ENCODE measurements around the gene WDR1. TPM values are rescaled to one million over a fixed set of nuclear protein-coding genes. Genes with fewer than 3 reads are reported as not detected.

Gene WDR1
- polyA plus RNA-seq, 1 of the 3 experiments (the other 2 are of a cell fraction): 310 TPM

GRCh38 chr4:10083331-10083771 lies 33.2 kb downstream of the WDR1 start:
- peaks cover 53% of the 10 kb centered on the region for H3K79me2 ChIP-seq (ENCODE audit: insufficient read depth)
- no peak overlapping the region for H3K27ac ChIP-seq (ENCODE audit: low read depth in 2 of 2, low read length in 1 of 2)
- 96% methylated on average over 7 of the region's 12 CpGs for WGBS (ENCODE audit: low lambda C conversion rate)
- no peaks in the 10 kb centered on the region for H3K9me3 ChIP-seq
- TF ChIP-seq USF2 (IDR thresholded peaks at IDR 0.05; ENCODE audit: borderline replicate concordance, low read depth, low read length) (no peak), TCF12 (IDR thresholded peaks at IDR 0.05) (no peak), MEF2A (IDR thresholded peaks at IDR 0.05; ENCODE audit: borderline replicate concordance, low read depth) (no peak), JUND (IDR thresholded peaks at IDR 0.05) (no peak), EP300 (IDR thresholded peaks at IDR 0.05; ENCODE audit: borderline replicate concordance in 1 of 2, low read depth in 1 of 2, low read length in 1 of 2) (no peak), RAD21 (IDR thresholded peaks at IDR 0.05; ENCODE audit: low read length) (no peak), NFIC (IDR thresholded peaks at IDR 0.05; ENCODE audit: borderline replicate concordance) (no peak), CTCF (IDR thresholded peaks at IDR 0.05) (no peak), CHD2 (IDR thresholded peaks at IDR 0.05; ENCODE audit: low read length, partially characterized antibody) (no peak), GATA2 (CRISPR knock-in tag; IDR thresholded peaks at IDR 0.05) (no peak)
- H3F3A ChIP-seq (replicated peaks; ENCODE audit: insufficient read depth): peaks cover 4% of the 10 kb centered on the region
- no peaks in the 10 kb centered on the region for H3K27me3 ChIP-seq (ENCODE audit: insufficient read depth)
- peaks cover 0 to 32% of the 10 kb centered on the region in 2 experiments; a peak in 2 of 4 replicates for H3K4me1 ChIP-seq (ENCODE audit: control insufficient read depth in 1 of 2, insufficient read depth in 2 of 2, low read depth in 1 of 2, low read length in 1 of 2)
- H3K4me2 ChIP-seq: no peak overlapping the region
- H4K20me1 ChIP-seq (ENCODE audit: insufficient read depth): peaks cover 77% of the 10 kb centered on the region
- ChIA-PET POLR2A (no interaction called here), CTCF (no interaction called here)
- H3K9me2 ChIP-seq: no peaks in the 10 kb centered on the region
- H3K36me3 ChIP-seq (replicated peaks in 1 of 2; ENCODE audit: control insufficient read depth in 1 of 2, insufficient read depth in 2 of 2, low read length in 1 of 2): peaks cover 48 to 98% of the 10 kb centered on the region in 2 experiments
- H2AFZ ChIP-seq (ENCODE audit: low read depth): no peak overlapping the region
- no peak overlapping the region for H3K4me3 ChIP-seq (ENCODE audit: low read depth in 2 of 2, low read length in 1 of 2)
- peak; percentile 12 for DNase-seq
- no peak overlapping the region for H3K9ac ChIP-seq

GRCh38 chr4:10082459-10083272 lies 33.9 kb downstream of the WDR1 start:
- no peak overlapping the region for H3K9ac ChIP-seq
- H3K27me3 ChIP-seq (ENCODE audit: insufficient read depth): no peaks in the 10 kb centered on the region
- H2AFZ ChIP-seq (ENCODE audit: low read depth): no peak overlapping the region
- peaks cover 4% of the 10 kb centered on the region for H3F3A ChIP-seq (replicated peaks; ENCODE audit: insufficient read depth)
- no peaks in the 10 kb centered on the region for H3K9me2 ChIP-seq
- no peak overlapping the region for H3K4me3 ChIP-seq (ENCODE audit: low read depth in 2 of 2, low read length in 1 of 2)
- H3K9me3 ChIP-seq: no peaks in the 10 kb centered on the region
- DNase-seq: no peak
- ChIA-PET POLR2A (no interaction called here), CTCF (no interaction called here)
- peaks cover 42 to 98% of the 10 kb centered on the region in 2 experiments for H3K36me3 ChIP-seq (replicated peaks in 1 of 2; ENCODE audit: control insufficient read depth in 1 of 2, insufficient read depth in 2 of 2, low read length in 1 of 2)
- no peak overlapping the region for H3K4me2 ChIP-seq
- WGBS (ENCODE audit: low lambda C conversion rate): 95% methylated on average over 5 of the region's 20 CpGs
- H4K20me1 ChIP-seq (ENCODE audit: insufficient read depth): peaks cover 76% of the 10 kb centered on the region
- no peak overlapping the region for H3K27ac ChIP-seq (ENCODE audit: low read depth in 2 of 2, low read length in 1 of 2)
- TF ChIP-seq TCF12 (IDR thresholded peaks at IDR 0.05) (no peak), ZBTB33 (IDR thresholded peaks at IDR 0.05; ENCODE audit: borderline replicate concordance, low read depth) (no peak), MAX (IDR thresholded peaks at IDR 0.05; ENCODE audit: low read depth) (no peak), TEAD4 (IDR thresholded peaks at IDR 0.05; ENCODE audit: borderline replicate concordance, insufficient read depth) (no peak), FOXJ3 (CRISPR knock-in tag; IDR thresholded peaks at IDR 0.05) (no peak), FOXM1 (IDR thresholded peaks at IDR 0.05; ENCODE audit: low read depth) (no peak), RAD21 (IDR thresholded peaks at IDR 0.05; ENCODE audit: low read length) (no peak), REST (IDR thresholded peaks at IDR 0.05; ENCODE audit: low read depth, low read length) (no peak), TAF1 (IDR thresholded peaks at IDR 0.05; ENCODE audit: borderline replicate concordance, low read depth, low read length) (no peak)
- H3K4me1 ChIP-seq (ENCODE audit: control insufficient read depth in 1 of 2, insufficient read depth in 2 of 2, low read depth in 1 of 2, low read length in 1 of 2): peaks cover 0 to 32% of the 10 kb centered on the region in 2 experiments; a peak in 2 of 4 replicates
- H3K79me2 ChIP-seq (ENCODE audit: insufficient read depth): peaks cover 48% of the 10 kb centered on the region

All from SK-N-SH (cell line).